Stimulated activated CD4-positive, alpha-beta T cell treated with anti-CD3 and anti-CD28 coated beads, Interleukin-1b, Interleukin-23, amount 100 ng/mL, for 48 hours (primary cell): Measurements from ENCODE around the gene FAM13B.
A peak's percentile ranks its signal among the peaks of the same experiment; 100 is the strongest.
"Not testable (repeated sequence)": the region's sequence is repeated elsewhere in the genome, so short reads cannot be mapped to it uniquely, and the experiment has no call there.

Source experiments
- DNase-seq: peaks from one replicate; pipeline ENCODE4 v3.0.0-alpha.2; 2020

Gene FAM13B

DNA sequence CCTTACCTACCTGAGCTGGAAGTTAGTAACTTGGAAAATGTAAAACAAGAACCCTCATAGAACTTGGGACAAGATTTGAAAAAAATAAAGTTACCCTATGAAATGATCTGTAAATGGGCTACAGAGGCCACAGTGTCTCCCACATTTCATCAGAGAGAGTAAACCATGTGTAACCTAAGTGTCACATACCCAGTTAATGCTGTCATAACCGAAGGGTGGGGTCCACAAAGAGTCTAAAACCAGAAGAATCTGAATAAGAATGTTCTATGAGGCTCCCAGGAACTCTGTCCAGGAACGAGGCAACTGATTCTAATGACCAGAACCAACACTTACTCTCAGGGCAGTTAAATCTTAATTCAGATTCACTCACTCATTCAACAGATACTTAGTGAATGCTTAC lies 1.0 kb upstream of the FAM13B start:
- no peak for DNase-seq

DNA sequence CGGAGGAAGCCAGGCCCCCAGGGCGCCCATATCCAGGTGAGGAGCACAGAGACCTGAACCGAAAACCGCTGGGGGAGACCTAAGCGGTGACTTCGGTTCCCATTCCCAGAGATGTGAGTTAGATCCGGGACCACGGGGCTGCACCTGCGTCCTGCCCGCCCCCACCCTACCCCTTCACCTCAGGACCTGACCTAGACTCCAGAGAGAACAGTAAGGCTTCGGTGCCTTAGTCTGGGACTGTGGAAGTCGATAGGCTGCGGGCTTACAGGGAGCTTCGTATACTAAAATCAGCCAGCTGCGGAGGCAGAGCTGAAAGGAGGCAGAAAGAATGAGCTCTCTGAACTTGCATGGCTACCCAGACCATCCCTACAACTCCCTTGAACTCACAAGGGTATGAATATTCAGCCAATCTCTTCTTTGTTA lies 518 bp upstream of the FAM13B start:
- DNase-seq, result peak; percentile 2

DNA sequence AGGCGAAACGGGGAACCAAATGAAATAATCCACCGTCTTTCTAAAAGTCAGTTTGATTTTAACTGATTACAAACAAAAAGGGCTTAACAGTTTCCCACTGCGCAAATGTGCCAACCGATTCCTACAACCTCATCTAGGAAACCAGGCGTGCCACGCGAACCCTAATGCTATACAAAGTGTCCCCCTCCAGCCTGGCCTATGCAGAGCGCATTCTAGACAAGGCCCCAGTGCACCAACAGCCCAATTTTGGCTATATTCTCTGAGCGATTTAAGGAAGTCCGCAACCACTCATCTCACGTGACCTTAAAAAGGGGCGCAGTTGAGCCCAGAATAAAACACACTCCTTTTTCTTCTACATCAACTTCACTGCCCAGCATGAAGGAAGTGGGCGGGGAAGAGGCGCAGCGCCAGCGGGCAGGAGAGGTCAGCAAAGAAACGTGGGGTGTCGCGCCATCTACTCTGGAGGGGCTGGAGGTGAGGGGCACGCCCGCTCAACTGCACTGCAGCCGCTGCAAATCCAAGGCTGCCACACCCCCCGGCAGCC lies 779 bp downstream of the FAM13B start:
- no peak for DNase-seq

DNA sequence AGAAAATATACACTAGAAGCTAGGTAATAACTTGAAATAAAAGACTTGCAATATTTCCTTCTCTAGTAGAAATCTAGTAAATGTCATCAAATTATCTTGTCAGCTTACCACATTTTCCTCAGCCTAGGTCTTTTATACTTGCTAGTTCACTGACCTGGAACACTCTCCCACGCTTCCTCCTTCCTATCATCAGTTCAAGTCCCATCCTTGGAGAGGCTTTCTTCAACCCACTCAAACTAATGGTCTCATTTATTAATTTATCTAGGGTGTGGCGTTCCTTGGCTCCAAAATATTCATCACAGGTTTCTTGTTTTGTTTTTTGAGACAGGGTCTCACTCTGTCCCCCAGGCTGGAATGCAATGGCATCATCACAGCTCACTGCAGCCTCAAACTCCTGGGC lies 2.9 kb downstream of the FAM13B start:
- no peak for DNase-seq

DNA sequence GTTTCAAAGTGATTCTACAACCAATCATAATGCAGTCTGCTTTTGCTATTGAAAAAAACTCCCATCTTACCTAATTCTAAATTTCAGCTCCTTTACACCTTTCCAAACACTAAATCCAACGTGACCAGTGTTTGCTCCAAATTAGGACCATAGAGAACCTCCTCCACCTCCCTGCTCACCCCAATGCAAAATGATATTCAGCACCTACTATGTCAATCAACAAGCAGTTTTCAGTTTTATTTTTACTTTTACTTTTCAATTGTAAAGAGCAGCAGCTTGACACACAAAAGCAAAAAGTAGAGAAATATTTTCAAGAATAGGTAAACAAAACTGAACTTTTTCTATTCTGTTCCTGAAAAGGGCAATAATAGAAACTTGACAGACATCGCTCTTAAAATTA lies 3.4 kb downstream of the FAM13B start:
- no peak for DNase-seq

DNA sequence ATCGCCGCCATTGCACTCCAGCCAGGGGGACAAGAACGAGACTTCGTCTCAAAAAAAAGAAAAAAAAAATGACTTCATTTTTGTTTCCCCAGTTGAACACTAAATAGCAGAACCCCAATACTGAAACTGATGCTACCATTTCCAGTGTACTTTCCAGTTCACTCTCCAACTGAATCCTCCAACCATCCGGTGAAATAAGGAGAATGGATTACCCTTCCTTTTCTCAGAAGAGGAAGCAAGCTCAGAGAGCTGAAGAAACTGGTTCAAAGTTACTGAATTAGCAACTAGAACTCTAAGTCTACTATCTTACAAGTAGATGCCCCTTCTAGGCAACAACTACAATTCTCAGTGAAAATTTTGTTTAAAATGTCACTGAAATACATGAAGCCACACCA lies 3.9 kb downstream of the FAM13B start:
- DNase-seq, result no peak

DNA sequence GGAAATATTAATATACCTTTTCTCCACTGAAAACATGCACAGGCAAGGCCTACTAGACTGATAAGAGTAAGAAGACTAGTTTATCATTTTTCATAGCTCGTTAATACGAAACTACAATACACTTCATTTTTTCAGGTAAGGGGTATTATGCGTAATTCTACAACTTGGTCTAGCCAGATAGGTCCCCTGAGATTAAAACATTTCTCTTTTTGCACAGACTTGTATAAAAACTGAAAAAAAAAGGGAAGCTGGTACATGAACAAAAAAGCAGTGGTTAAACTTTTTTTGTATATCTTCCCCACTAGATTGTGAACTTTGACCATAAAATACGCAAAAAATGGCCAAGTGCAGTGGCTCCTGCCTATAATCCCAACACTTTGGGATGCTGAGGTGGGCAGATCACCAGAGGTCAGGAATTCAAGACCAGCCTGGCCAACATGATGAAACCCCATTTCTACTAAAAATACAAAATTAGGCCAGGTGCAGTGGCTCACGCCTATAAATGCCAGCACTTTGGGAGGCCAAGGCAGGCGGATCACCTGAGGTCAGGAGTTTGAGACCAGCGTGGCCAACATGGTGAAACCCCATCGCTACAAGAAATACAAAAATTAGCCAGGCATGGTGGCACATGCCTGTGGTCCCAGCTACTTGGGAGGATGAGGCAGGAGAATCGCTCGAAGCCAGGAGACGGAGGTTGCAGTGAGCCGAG lies 4.5 kb downstream of the FAM13B start:
- DNase-seq, result not testable (repeated sequence)

DNA sequence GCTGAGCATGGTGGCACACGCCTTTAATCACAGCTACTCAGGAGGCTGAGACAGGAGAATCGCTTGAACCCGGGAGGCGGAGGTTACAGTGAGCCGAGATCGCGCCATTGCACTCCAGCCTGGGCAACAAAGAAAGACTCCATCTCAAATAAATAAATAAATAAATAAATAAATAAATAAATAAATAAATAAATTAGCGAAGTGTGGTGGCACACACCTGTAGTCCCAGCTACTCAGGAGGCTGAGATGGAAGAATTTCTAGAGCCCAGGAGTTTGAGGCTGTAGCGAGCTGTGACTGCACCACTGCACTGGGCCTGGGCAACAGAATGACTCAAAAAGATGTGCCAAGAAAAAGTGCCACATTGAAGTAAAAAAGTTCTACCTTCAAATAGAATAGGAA lies 6.1 kb downstream of the FAM13B start:
- not testable (repeated sequence) for DNase-seq

DNA sequence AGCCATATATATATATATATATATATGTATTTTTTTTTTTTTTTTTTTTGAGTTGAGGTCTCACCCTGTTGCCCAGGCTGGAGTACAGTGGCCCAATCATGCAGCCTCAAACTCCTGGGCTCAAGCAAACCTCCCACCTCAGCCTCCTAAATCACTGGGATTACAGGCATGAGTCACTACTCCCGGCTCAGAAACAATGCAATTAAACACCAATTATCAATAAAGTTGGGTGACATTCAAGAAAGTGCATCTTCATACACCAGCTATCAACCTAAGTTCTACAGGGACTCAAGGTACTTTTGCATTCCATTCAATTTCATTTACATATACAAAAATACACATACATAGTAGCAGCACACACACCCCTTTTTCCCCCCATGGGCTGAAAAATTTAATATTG lies 7.6 kb downstream of the FAM13B start:
- DNase-seq, result no peak

DNA sequence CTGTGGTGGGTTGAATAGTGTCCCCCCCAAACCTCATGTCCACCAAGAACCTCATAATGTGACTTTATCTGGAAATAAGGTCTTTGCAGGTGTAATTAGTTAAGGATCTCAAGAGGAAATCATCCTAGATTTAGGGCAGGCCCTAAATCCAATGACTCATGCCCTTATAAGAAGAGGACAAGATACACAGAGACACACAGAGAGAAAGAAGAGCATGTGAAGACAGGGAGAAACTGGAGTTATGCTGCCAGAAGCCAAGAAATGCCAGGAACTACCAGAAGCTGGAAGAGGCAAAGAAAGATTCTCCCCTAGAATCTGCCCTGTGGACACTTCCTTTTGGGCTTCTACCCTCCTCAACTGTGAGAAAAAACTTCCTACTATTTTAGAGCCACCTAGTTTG lies 8.8 kb downstream of the FAM13B start:
- DNase-seq, result no peak

DNA sequence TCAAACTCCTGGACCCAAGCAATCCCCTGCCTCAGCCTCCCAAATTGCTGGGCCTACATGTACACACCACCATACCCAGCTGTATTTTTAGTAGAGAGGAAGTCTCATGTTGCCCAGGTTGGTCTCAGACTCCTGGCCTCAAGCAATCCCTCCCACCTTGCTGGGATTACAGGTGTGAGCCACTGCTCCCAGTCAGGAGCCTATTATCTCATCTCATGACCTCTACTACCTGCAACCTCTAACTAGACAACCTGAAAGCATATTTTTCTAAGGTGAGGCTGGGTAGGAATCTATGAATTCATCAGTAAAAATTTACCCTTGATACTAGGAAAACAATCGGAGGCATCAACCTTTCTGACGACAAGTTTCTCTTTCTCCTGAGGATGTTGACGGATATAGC lies 10.0 kb downstream of the FAM13B start:
- DNase-seq, result no peak

DNA sequence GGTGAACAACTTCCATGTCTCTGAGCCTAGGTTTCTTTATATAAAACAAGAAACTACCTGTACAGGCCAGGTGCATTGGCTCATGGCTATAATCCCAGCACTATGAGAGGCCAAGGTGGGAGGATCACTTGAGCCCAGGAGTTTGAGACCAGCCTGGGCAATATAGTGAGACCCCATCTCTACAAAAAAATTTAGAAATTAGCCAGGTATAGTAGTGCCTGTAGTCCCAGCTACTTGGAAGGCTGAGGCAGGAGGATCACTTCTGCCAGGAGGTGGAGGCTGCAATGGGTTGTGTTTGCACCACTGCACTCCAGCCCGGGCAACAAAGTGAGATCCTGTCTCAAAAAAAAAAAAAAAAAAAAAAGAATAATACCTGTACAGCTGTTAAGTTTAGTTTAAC lies 11.1 kb downstream of the FAM13B start:
- no peak for DNase-seq

DNA sequence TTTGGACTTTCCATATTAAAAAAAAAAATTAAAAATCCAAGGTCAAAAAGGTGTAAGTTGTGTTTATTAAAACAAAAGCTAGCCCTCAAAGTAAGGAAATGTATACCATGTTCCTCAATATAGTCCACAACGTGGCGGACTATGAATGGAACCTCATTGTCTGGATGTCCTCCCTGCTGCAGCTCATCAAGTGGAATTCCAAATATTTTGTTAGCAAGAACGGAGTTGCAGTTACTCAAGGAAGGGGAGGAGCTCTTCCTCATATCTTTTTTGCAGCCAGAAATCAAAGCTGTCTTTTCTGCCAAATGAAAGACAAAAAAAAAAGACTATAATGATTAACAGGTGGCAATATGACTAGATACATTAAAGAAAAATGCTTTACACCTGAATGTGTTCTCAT lies 14.0 kb downstream of the FAM13B start:
- no peak for DNase-seq

DNA sequence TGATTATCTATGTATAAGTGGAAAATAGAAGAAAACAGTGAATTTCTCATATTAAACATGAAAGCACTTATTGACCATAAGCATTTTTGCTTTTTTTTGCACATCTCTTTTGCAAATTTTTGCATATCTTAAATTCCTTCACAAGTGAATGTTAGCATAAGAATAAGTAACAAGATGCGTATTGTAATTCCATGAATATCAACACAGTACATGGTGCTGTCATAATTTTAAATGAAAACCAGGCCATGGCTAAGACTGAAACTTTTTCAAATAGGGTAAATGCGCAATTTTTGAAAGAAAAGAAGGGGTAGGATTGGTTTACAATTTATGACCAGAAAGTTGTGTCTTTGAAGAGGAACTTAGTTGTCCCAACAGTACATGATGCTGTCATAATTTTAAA lies 17.0 kb downstream of the FAM13B start:
- DNase-seq, result no peak

DNA sequence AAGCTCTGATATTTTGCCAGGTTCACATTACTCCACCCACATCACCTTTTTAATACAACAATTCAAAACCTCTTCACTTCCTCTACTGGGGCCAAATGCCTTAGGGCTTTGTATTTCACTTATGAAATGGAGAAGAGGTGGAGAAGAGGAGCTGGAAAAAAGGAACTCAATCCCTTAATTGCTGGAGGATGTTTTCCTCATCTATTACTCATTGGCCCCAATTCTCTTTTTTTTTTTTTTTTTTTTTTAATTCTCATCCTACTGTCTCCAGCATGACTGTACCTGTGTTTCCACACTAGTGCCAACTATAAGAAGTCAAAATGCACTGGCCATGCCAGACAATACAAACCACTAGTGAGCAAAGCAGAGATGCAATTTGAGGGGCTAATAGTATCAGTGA lies 20.9 kb downstream of the FAM13B start:
- no peak for DNase-seq

DNA sequence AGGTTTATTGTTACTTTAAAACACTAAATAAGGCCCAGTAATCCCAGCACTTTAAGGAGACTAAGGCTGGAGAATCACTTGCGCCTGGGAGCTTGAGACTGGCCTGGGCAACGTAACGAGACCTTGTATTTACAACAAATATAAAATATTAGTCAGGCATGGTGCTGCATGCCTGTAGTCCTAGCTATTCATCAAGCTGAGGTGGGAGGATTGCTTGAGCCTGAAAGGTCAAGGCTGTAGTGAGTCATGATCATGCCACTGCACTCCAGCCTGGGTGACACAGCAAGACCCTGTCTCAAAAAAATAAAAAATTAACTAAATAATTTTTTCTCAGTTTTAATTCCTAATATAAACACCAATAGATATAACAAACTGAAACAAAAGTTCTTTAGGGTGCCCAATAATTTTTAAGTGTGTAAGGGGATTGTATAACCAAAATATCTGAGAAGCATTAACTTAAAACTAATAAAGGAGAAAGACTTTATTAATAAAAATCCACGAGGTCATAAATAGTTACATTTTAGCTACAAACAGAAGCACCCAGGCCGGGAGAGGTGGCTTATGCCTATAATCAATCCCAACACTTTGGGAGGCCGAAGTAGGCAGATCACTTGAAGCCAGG lies 32.7 kb downstream of the FAM13B start:
- no peak for DNase-seq

DNA sequence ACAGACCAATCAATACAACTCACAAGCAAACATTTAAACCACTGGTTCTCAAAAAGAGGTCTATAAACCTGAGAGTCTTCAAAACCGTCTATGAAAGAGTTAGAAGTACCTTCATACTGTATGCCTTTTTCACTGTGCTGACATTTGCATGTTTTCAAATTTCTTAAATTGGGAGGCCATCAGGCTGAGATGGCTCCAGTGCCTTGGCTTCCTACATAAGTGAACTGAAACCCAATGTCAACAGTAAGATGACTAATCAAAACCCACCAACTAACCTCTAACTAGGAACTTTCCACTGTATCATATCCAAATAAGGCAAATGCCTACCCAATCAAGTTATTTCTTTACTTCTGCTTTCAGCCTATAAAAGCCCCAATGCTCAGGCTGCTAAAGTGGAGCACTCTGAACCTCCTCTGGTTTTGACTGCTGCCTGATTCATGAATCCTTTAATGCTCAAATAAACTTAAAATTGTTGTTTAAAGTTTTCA lies 35.1 kb downstream of the FAM13B start:
- DNase-seq, result peak; percentile 41

DNA sequence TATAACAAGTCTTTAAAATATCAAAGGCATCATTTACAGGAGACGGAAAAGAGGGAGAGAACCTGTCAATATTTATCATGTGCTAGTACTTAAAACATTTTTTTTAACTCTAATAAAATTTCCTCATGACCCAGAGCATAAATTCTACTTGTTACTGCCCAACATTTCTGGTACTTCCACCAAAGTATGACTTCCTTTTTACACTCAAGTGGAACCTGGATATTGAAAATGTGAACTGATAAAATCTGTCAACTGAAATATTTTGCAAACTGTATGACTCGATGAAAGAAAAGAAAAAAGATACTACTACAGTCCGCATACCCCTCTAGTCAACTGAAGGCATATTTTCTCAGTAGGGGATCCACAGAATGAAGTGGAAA lies 37.1 kb downstream of the FAM13B start:
- no peak for DNase-seq

DNA sequence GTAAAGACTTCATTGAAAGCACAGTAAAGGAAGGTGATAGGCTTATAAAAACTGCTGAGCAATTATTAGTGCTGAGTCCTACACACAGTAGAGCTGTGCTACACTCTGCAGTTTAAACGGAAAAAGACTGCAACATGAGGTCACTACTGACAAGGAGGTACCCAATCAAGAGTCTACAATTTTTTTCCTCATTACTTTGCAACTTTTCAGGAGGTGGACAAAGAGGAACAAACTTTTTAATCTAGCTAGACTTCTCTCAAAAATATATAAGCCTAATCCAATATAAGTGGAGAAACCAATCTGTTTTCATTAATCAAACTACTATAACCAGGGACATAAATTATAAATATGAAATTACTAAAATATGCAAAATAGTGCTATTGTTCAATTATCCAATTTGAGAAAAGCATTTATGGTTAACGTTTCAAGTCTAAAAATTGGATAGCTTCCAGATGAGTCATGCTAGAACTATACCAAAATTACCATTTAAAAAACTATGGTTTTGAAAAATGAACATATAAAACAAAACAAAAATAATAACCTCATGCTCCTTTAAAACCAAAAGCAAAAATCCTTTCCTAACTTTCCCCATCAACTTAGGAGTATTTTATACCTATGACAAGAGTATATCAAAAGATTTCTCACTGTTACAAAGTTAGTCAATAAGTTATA lies 37.7 kb downstream of the FAM13B start:
- DNase-seq, result no peak

DNA sequence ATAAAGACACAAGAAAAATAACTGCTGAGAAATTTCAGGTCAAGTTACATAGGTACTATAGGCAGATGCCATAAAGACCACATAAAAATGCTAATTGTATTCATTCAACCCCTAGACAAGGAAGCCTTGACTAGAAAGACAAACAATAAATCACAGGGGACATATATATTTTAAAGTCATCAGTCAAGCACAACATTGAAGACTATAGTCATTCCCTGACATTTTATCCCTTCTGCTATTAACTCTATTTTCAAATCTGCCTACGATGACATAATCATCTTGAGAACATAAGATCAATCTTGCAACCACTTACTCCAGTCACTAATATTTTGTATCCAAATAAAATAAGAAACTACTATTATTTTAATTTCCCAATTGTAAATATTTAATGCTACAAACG lies 38.3 kb downstream of the FAM13B start:
- DNase-seq, result no peak

DNA sequence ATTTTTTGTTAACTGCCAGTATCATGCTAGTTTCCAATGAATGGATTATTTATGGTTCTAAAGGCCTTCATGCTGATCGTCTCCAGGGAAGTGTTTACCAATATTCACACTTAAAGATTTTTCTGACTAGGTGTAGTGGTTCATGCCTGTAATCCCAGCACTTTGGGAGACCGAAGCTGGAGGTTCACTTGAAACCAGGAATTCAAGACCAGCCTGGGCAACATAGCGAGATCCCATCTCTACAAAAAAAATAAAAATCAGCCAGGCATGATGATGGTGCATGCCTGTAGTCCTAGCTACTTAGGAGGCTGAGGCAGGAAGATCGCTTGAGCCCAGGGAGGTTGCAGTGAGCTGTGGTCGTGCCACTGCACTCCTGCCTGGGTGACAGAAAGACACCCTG lies 43.5 kb downstream of the FAM13B start:
- no peak for DNase-seq

DNA sequence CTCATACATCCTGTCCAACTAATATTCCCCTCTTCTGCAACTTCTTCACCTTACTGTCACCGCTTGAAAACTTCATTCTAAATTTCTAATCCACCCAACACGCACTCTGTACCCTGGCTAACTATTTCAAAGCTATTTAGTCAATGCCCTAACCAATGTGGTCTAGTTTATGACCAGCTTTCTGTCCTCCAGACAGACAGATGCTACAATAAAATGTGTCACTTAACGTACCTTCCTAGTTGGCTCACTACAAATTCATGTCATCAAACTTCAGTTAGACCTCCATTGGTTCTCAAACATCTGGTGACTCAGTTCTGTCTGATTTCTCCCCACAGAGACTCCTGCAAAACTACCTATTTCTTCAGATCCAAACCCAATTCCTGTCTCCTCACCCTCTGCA lies 57.7 kb downstream of the FAM13B start:
- DNase-seq, result no peak

DNA sequence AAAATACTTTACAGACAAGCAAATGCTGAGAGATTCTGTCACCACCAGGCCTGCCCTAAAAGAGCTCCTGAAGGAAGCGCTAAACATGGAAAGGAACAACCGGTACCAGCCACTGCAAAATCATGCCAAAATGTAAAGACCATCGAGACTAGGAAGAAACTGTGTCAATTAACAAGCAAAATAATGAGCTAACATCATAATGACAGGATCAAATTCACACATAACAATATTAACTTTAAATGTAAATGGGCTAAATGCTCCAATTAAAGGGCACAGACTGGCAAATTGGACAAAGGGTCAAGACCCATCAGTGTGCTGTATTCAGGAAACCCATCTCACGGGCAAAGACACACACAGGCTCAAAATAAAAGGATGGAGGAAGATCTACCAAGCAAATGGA lies 62.5 kb downstream of the FAM13B start:
- DNase-seq, result not testable (repeated sequence)

DNA sequence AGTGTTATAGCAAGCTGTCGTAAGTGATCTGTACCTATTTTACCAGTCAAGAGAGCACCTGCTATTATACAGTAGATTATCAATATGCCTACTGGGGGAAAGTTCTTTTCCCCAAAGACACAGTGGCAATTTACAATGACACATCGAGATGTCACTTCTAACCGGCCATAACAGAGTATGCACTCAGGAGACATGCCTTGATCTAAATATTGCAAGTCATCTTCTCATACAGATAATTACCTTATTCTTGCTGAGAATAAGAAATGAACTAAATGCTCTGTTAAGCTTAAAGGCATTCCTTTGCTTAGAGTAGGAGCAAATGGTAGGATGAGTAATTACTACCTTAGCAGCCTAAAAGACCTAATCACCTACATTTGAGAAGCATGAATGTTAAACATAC lies 72.1 kb downstream of the FAM13B start:
- no peak for DNase-seq
